ENCODE measurements around the gene ACHE. TPM values are rescaled to one million over a fixed set of nuclear protein-coding genes. Genes with fewer than 3 reads are reported as not detected.

The ACHE gene
- total and polyA plus RNA-seq, 7 donors: 10.7 to 99.2 (median 23.8) TPM

- DNase-seq (peak; percentile 99), ATAC-seq (peak; percentile 96 to 97 (median 96))
- 1% methylated on average over 73 to 79 of the region's 79 CpGs for WGBS, 3 donors
- intact Hi-C loops (cut with DNase I): no loop called here
- Histone ChIP-seq H3K27me3 (ENCODE audit: insufficient read depth in 3 of 3, low read length in 2 of 3) (no peaks in the 10 kb centered on the region), H3K4me1 (peaks cover 42% of the 10 kb centered on the region), H3K36me3 (ENCODE audit: insufficient read depth in 1 of 2, low read depth in 1 of 2) (peaks cover 0 to 54% of the 10 kb centered on the region in 2 donors), H3K9me3 (no peaks in the 10 kb centered on the region), H3K27ac (peak within 1 kb of the TSS; percentile 98), H3K4me3 (peak within 1 kb of the TSS; percentile 98)
- TF ChIP-seq CTCF (IDR thresholded peaks at IDR 0.05): peak; percentile 45
These were observed 20.9 kb downstream of the ACHE start, which contains the start of gene SRRT for GRCh38 chr7:100874577-100875355. TSS of gene SRRT (plus strand) at chr7:100875103. CDS start at chr7:100875591, 488 bp downstream.

DNA sequence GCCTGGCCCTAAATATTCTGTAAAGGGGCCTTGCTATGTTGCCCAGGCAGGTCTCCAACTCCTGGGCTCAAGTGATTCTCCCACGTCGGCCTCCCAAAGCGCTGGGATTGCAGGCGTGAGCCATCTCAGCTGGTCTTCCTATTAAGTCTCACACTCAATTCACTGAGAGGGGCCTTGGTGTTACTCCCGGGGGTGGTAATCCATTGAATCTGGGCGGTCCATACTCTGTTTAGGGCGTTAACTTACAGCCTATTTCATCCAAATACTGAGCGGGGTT lies 21.4 kb downstream of the ACHE start:
- TF ChIP-seq CTCF (IDR thresholded peaks at IDR 0.05): no peak
- no peak for DNase-seq
- no peaks in the 10 kb centered on the region for H3K9me3 ChIP-seq
- H3K27me3 ChIP-seq (ENCODE audit: insufficient read depth in 3 of 3, low read length in 2 of 3): no peaks in the 10 kb centered on the region
- ATAC-seq: peak in 3 of 4 donors; percentile 1 to 2 (median 1)
- intact Hi-C loops (cut with DNase I): no loop called here
- peaks cover 42% of the 10 kb centered on the region for H3K4me1 ChIP-seq
- H3K36me3 ChIP-seq (ENCODE audit: insufficient read depth in 1 of 2, low read depth in 1 of 2): peaks cover 0 to 51% of the 10 kb centered on the region in 2 donors
- H3K27ac ChIP-seq: peak overlapping the region; percentile 98
- WGBS, 3 donors: 39 to 45% (median 41%) methylated on average over 8 of the region's 8 CpGs
- H3K4me3 ChIP-seq: peak overlapping the region; percentile 98

GRCh38 chr7:100873599-100874299 lies 21.9 kb downstream of the ACHE start:
- Histone ChIP-seq H3K4me1 (peaks cover 38% of the 10 kb centered on the region), H3K4me3 (peak overlapping the region; percentile 98), H3K27me3 (ENCODE audit: insufficient read depth in 3 of 3, low read length in 2 of 3) (no peaks in the 10 kb centered on the region), H3K27ac (peak overlapping the region; percentile 98), H3K9me3 (no peaks in the 10 kb centered on the region), H3K36me3 (ENCODE audit: insufficient read depth in 1 of 2, low read depth in 1 of 2) (peaks cover 0 to 46% of the 10 kb centered on the region in 2 donors)
- DNase-seq: no peak
- WGBS, 3 donors: 86 to 89% (median 88%) methylated on average over 10 of the region's 10 CpGs
- no peak for ATAC-seq
- no peak for TF ChIP-seq CTCF (IDR thresholded peaks at IDR 0.05)
- intact Hi-C loops (cut with DNase I): no loop called here

- no peaks in the 10 kb centered on the region for H3K27me3 ChIP-seq (ENCODE audit: insufficient read depth in 3 of 3, low read length in 2 of 3)
- peaks cover 12% of the 10 kb centered on the region for H3K4me1 ChIP-seq
- peak overlapping the region; percentile 83 for H3K27ac ChIP-seq
- intact Hi-C loops (cut with DNase I): no loop called here
- peaks cover 0 to 16% of the 10 kb centered on the region in 2 donors for H3K36me3 ChIP-seq (ENCODE audit: insufficient read depth in 1 of 2, low read depth in 1 of 2)
- no peaks in the 10 kb centered on the region for H3K9me3 ChIP-seq
- WGBS, 3 donors: 33 to 54% (median 35%) methylated on average over 26 to 27 of the region's 27 CpGs
- H3K4me3 ChIP-seq: peak overlapping the region; percentile 77
- peak in 1 of 4 donors; percentile 4 for ATAC-seq
- DNase-seq: peak in 1 of 2 donors; percentile 59
- no peak for TF ChIP-seq CTCF (IDR thresholded peaks at IDR 0.05)
These were observed 27.8 kb downstream of the ACHE start for GRCh38 chr7:100867776-100868485.
